K562 (cell line): ENCODE data around the gene AMIGO1. TPM values are rescaled to one million over a fixed set of nuclear protein-coding genes. Genes with fewer than 3 reads are reported as not detected.

Source experiments
- ATF3 ChIP-seq, 2 experiments: fragments of 450-650 bp in 1 of 2; sonication (generic) in 1 of 2; formaldehyde crosslinking in 1 of 2; IDR thresholded peaks in 1 of 2; conservative IDR thresholded peaks in 1 of 2; 2 replicates each; pipeline versions ENCODE4 v1.6.1 to v1.8.1; 2016 to 2023; ENCODE audit warnings: mild to moderate bottlenecking in 2 of 2, moderate library complexity in 2 of 2, inconsistent platforms in 1 of 2, missing genetic modification reagents in 1 of 2
- GTF2E2 ChIP-seq: fragments of 200-800 bp; sonication (Bioruptor generic); IDR thresholded peaks from 2 replicates; pipeline ENCODE4 v1.6.1; 2016; ENCODE audit warnings: missing genetic modification characterization, missing compliant biosample characterization
- JUN ChIP-seq, 2 experiments: sonication (generic) in 1 of 2; formaldehyde crosslinking in 1 of 2; IDR thresholded peaks; 2 replicates each; pipeline versions ENCODE4 v1.6.1 to v1.8.0; 2012 to 2022; ENCODE audit warnings: borderline replicate concordance in 2 of 2, mild to moderate bottlenecking in 2 of 2, improper control_type of control experiment in 1 of 2, low read depth in 1 of 2, low read length in 1 of 2, missing genetic modification reagents in 1 of 2
- NELFE ChIP-seq: IDR thresholded peaks from 2 replicates; pipeline ENCODE4 v1.6.1; 2011; ENCODE audit warnings: mild to moderate bottlenecking; ENCODE audit not compliant: insufficient read depth, insufficient read length
- NFXL1 ChIP-seq: fragments of 450-650 bp; formaldehyde crosslinking; IDR thresholded peaks from 2 replicates; pipeline ENCODE4 v1.4.0; 2021; ENCODE audit warnings: mild to moderate bottlenecking
- OTX1 ChIP-seq: fragments of 450-650 bp; formaldehyde crosslinking; IDR thresholded peaks from 2 replicates; pipeline ENCODE4 v1.4.0; 2022; ENCODE audit warnings: mild to moderate bottlenecking
- PRPF4 ChIP-seq: fragments of 200-400 bp; formaldehyde crosslinking; IDR thresholded peaks from one replicate; pipeline ENCODE4 v1.6.1; 2017; ENCODE audit warnings: low read length, low read depth, mild to moderate bottlenecking; ENCODE audit not compliant: insufficient read depth, poor library complexity, severe bottlenecking
- PYGO2 ChIP-seq: fragments of 450-650 bp; IDR thresholded peaks from 2 replicates; pipeline ENCODE4 v1.6.1; 2016; ENCODE audit warnings: mild to moderate bottlenecking, missing genetic modification characterization, moderate library complexity, missing compliant biosample characterization
- RAD51 ChIP-seq: fragments of 450-650 bp; IDR thresholded peaks from 2 replicates; pipeline ENCODE4 v1.7.1; 2016; ENCODE audit warnings: low read depth, mild to moderate bottlenecking, borderline replicate concordance
- RFX1 ChIP-seq: fragments of 450-650 bp; IDR thresholded peaks from 2 replicates; pipeline ENCODE4 v1.6.1; 2016; ENCODE audit warnings: mild to moderate bottlenecking, moderate library complexity
- SAFB2 ChIP-seq: fragments of 200-400 bp; formaldehyde crosslinking; IDR thresholded peaks from 2 replicates; pipeline ENCODE4 v1.6.1; 2018; ENCODE audit warnings: borderline replicate concordance, low read length, low read depth, moderate library complexity; ENCODE audit not compliant: severe bottlenecking
- SFPQ ChIP-seq: fragments of 200-400 bp; formaldehyde crosslinking; IDR thresholded peaks from 2 replicates; pipeline ENCODE4 v1.6.1; 2017; ENCODE audit warnings: mild to moderate bottlenecking, low read depth, low read length, moderate library complexity
- SMC3 ChIP-seq: conservative IDR thresholded peaks from 2 replicates; pipeline ENCODE4 v1.6.1; 2011; ENCODE audit warnings: low read depth, low read length, improper control_type of control experiment; ENCODE audit not compliant: insufficient read depth
- TRIM25 ChIP-seq: fragments of 450-650 bp; IDR thresholded peaks from 2 replicates; pipeline ENCODE4 v1.7.0; 2016; ENCODE audit warnings: borderline replicate concordance
- ZBTB34 ChIP-seq: fragments of 250-450 bp; sonication (Bioruptor Pico); IDR thresholded peaks from 2 replicates; pipeline ENCODE4 v1.8.0; 2021; ENCODE audit warnings: mild to moderate bottlenecking, moderate library complexity
- ZNF280B ChIP-seq: fragments of 250-450 bp; sonication (Bioruptor Pico); IDR thresholded peaks from 2 replicates; pipeline ENCODE4 v1.5.1; 2021; ENCODE audit warnings: mild to moderate bottlenecking
- polyA plus RNA-seq, 8 experiments: library from polyadenylated mRNA; depleted of rRNA in 4 of 8; stranded (reverse) in 5 of 8; unstranded in 3 of 8; fragments of >200 nt; fragmentation: Nextera tagmentation in 2 of 8; fragmentation: Illumina TruSeq in 1 of 8; extraction: Ambion mirVana in 2 of 8; extraction: Trizol in 1 of 8; gene quantifications; 2 replicates each; pipeline versions ENCODE4 v1.2.1 to v1.2.3, GENCODE V29; 2011 to 2014; ENCODE audit warnings: inconsistent platforms in 1 of 8, missing spikeins in 1 of 8
- total RNA-seq, 7 experiments: library from RNA; depleted of rRNA in 6 of 7; stranded (reverse); fragments of >200 nt in 6 of 7; fragmentation: Illumina TruSeq in 2 of 7; extraction: Trizol in 2 of 7; gene quantifications; 2 replicates each; pipeline versions ENCODE4 v1.2.1 to v1.2.3, GENCODE V29; 2011 to 2021; ENCODE audit warnings: low replicate concordance in 1 of 7

The AMIGO1 gene
- total and polyA plus RNA-seq, 9 of the 15 experiments (the other 6 are each of a cell fraction or from before 2014, with no cell fraction given) = 0.24 to 1.0 (median 0.54) TPM

- peak; percentile 77; the same call in 1 of the 2 replicates for TF ChIP-seq TRIM25
- no peak for TF ChIP-seq ZNF280B (CRISPR knock-in tag)
- 0 out of 2 replicates have a peak, but pooled peaks have one; percentile 28 for TF ChIP-seq PYGO2 (tag)
- TF ChIP-seq GTF2E2 (tag) = no peak
- TF ChIP-seq PRPF4 = no peak
- no peak for TF ChIP-seq NFXL1 (CRISPR knock-in tag)
- peak; percentile 43; the same call in 1 of the 2 replicates for TF ChIP-seq RAD51
- TF ChIP-seq SMC3 = 0 out of 2 replicates have a peak, but pooled peaks have one; percentile 3
- TF ChIP-seq SFPQ = no peak
- peak; percentile 72 for TF ChIP-seq OTX1 (CRISPR knock-in tag)
- no peak for TF ChIP-seq SAFB2
- peak; percentile 8; the same call in 1 of the 2 replicates for TF ChIP-seq ATF3 (IDR thresholded peaks at IDR 0.05)
- peak; percentile 63; the same call in 1 of the 2 replicates for TF ChIP-seq ATF3 (CRISPR knock-in tag; conservative IDR thresholded peaks at IDR 0.05)
- no peak for TF ChIP-seq ZBTB34 (CRISPR knock-in tag)
- no peak for TF ChIP-seq RFX1
- TF ChIP-seq NELFE = peak; percentile 67
- TF ChIP-seq JUN (IDR thresholded peaks at IDR 0.05; ENCODE audit: borderline replicate concordance, low read depth, low read length) = peak; percentile 55; the same call in 1 of the 2 replicates
- TF ChIP-seq JUN (CRISPR knock-in tag; IDR thresholded peaks at IDR 0.05; ENCODE audit: borderline replicate concordance) = 0 out of 2 replicates have a peak, but pooled peaks have one; percentile 15
Measured at GRCh38 chr1:109548321-109549267, 39.1 kb upstream of the AMIGO1 start, which contains the start of gene GNAI3 (continued).
